HG03521 (cell line): ENCODE measurements around the gene ARL16.

ENCODE experiments used
- ATAC-seq: cut with Tn5 transposase; IDR thresholded peaks from one replicate; pipeline ENCODE4 v1.9.1; 2021; ENCODE audit warnings: mild to moderate bottlenecking, moderate library complexity; ENCODE audit not compliant: unreplicated experiment

Gene ARL16

DNA sequence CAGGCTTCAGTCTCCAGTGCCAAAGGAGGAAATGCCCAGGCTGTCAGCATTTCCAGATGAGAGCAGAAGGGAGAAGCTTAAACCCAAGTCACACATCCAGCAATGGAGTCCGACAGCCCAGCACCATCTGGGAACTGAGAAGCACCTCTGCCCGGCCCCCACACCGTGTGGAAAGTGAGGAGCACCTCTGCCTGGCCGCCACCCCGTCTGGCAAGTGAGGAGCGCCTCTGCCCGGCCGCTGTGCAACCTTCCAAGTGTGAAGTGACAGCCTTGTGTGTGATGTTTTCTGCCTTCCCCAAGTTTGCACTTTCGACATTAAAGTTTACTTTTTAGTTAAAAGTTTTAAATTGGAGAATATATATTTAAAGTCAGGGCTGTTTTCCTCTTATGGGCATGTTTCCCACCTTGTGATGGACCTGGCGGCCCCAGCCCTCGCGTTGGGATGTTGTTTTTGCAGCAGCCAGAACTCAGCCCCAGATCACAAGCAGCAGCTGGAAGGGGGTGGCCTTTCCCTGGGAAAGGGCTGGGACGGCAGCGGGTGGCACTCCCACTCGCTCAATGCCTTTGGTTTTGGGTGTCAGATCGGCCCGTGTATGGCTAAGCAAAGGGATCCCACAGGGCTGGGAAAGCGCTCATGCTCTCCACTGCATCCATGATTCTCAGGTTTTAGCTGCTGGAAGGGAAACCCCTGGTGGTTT is 9.9 kb downstream of the ARL16 start:
- ATAC-seq: no peak

DNA sequence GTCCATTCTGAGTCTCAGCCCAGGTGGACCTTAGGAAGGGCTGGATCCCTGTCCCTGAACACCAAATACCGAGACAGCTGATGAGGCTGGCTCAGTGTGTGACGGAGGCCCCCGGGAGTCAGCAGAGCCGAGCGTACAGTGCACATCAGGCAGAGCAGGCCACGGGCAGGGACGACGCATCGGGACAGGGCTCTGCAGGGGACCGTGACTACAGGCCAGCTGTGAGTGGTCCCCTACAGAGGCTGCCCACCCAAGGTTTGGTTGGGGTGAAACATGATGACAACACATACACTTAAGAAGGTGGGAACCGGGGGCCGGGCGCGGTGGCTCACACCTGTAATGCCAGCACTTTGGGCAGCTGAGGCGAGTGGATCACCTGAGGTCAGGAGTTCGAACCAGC is 10.6 kb downstream of the ARL16 start:
- ATAC-seq: no peak

DNA sequence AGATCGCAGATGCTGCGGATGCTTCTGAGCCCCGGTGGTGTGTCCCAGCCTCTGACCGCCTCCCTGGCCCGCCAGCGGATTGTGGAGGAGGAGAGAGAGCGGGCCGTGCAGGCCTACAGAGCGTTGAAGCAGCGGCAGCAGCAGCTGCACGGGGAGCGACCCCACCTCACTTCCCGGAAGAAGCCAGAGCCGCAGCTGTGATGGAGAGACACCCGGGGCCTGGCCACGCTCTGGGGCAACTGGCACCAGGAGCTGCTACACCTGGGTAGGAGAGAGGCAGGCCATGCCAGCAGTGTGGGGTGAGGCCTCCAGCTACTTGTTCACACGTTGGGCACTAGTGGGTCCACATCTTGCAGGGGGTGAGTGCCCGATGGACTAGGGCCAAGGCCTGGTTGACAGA is 11.1 kb downstream of the ARL16 start:
- ATAC-seq: no peak

DNA sequence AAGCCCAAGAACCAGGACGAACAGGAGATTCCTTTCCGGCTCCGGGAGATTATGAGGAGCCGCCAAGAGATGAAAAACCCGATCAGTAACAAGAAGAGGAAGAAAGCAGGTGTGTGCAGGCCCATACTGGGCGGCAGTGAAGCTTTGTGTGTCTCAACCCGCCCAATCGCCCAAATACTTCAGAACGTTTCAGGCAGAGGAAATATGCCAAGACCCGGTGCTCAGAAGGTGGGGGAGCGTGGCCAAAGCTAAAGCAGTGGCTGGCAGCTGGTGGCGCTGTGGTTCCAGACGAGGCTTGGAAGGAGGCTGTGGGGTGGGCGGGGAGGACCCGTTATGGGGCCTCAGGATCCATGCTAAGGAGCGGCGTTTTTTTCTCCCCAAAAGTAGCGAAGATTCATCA is 15.8 kb downstream of the ARL16 start:
- no peak for ATAC-seq

DNA sequence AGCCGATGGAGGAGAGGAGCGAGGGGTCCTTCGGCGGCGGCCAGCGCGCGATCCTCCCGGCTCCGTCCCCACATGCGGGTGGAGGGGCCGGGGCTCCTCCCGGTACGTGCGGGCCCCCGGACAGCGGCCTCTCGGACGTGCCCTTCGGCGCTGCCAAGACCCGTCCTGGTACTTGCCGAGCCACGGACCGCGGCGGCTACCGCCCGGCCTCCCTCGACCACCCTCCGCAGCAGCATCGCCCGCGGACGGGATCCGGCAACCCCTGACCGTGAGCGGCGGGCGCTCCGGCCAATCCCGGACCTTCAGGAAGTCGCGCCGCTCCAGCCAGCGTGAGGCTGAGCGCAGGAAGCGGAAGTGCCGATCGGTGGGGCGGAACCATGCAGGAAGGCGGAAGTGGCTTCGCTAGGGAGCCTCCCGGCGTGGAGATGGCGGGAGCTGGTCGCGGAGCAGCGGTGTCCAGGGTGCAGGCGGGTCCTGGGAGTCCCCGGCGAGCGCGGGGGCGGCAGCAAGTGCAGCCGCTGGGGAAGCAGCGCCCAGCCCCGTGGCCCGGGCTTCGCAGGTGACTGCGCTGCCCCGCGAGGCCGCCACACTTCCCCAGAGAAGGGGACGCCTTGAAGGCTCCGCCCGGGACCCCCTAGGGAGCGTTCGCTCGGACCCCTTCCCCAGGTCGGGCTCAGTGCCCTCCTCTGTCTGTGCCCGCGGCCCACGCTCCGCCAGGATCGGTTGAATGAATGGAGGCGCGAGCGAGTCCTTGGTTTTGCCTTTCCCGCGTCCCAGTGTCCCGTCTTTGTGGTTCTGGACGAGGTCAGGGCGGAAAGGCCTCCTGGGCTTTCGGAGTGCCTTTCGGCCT is 17.0 kb downstream of the ARL16 start, which contains the start of the genes CCDC137 and OXLD1:
Gene CCDC137, plus strand, starts transcription at position 396 of the 850 bp plus-strand sequence. Its CDS starts 30 bp downstream, at position 426.
Gene OXLD1, minus strand, starts transcription at position 264 of the 850 bp plus-strand sequence. Its CDS starts 28 bp downstream, at position 236.
- ATAC-seq: peak; percentile 92

DNA sequence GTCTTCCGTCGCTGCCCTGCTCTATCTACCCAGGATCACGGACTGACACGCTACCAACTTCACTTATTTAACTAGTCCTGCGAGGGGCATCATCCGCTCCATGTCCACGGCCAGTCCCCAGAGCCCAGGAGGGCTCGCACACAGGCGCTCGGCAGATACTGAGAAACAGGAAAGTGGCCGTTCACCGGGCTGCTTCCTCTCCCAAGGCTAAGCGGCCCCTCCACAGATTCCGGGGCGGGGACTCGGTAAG is 17.6 kb downstream of the ARL16 start:
- no peak for ATAC-seq

DNA sequence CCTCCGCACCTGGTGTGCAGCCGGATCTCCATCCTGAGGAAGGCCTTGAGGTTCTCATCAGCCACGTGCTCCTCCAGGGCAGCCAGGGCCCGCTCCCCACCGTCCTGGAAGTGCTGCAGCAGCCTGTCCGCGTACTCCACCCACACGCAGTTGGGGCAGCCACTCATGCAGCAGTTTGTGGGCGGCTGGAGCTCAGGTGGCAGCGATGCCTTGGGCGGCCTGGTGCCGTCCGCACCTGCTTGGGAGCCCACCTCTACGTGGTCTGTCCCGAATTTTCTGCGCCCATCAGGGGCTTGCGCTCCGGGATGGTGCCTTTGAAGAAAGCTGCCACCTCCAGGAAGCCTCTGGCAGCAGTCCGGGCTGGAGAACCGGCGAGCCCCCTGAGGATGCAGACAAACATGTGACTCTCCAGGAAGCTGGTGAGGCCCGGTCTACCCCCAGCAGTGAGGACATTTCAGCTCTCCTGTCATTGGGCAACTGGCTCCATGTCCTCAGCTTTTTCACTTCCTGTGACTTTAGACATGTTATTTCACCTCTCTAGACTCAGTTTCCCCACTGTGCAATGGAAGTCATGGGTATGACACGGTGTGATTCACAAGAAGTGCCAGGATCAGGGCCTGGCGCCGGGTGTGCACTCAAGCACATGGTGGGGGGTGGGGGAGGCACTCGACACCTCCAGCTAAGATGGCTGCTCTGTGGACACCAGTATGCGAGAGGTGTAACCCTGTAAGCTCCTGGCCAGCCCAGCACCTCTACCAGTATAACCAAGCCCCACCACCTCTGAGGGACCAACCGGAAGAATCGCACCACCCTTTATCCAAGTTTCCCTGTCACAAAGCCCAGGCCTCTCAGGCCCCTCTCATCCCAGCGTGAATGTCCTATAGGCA is 18.1 kb downstream of the ARL16 start:
- ATAC-seq: no peak

DNA sequence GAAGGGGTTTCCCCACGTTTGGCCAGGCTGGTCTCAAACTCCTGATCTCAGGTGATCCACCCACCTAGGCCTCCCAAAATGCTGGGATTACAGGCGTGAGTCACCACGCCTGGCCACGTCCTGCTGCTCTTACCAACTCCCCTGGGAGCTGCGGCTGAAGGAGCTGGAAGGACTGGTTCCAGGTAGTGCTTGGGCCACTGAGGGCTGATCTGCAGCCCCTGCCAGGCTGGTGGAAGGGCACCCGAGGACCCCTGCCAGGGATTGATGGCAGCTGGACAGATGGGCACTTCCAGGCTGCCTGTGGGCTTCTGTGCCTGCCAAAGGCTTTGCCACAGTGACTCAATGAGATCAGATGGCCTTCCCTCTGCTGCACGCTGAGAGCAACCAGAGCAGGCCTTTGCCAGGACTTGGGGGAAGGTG is 19.5 kb downstream of the ARL16 start:
- ATAC-seq: no peak

DNA sequence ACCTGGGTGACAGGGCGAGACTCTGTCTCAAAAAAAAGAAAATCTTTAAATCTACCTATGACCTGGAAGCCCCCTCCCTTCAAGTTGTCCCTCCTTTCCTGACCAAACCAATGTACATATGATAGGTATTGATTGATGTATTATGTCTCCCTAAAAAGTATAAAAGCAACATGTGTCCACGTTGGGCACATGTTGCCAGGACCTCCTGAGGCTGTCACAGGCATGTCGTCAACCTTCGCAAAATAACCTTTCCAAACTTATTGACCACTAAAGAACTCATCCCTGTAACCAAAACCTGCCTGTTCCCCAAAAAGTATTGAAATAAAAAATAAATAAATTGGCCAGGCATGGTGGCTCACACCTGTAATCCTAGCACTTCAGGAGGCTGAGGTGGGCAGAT is 21.6 kb downstream of the ARL16 start:
- no peak for ATAC-seq

DNA sequence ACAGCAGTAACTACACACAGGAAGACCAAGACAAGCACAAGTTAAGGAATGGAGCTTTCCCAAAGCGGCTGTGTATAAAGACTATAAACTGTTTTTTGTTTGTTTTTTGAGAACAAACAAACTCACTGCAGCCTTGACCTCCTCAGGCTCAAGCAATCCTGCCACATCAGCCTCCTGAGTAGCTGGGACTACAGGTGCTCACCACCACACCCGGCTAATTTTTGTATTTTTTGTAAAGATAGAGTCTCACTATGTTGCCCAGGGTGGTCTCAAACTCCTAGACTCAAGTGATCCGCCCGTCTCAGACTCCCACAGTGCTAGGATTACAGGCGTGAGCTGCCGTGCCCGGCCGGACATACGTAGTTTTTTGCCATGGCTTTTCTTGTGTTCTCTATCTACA is 23.2 kb downstream of the ARL16 start:
- ATAC-seq: no peak

DNA sequence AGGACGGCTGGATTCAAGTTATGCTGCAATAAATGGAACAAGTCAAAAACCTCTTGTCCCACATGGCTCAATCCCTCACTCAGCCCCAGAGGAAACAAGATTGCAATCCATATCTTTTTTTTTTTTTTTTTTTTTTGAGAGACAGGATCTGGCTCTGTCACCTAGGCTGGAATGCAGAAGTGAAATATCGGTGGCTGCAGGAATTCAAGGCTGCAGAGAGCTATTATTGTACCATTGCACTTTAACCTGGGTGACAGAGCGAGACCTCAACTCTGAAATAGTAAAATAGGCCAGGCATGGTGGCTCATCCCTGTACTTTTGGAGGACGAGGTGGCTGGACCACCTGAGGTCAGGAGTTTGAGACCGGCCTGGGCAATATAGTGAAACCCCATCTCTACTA is 24.6 kb downstream of the ARL16 start:
- ATAC-seq: no peak

DNA sequence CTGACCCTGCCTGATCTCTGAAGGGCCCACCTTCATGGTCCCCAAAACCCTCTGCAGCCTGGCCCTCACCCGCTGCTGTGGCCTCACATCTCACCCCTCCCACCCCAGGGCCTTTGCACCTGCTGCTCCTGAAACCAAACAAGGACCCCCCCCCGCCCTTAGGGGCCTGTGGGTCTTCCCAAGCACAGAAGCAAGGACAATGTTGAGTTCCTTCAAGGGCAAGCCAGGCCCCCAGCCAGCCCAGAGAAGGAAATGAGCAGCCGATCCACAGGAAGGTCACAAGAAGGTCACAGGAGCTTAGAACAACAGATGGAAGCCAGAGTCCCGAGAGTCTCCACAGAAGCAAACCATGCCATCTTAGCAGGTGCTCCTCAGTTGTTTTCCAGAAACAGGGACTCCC is 26.8 kb downstream of the ARL16 start:
- no peak for ATAC-seq

DNA sequence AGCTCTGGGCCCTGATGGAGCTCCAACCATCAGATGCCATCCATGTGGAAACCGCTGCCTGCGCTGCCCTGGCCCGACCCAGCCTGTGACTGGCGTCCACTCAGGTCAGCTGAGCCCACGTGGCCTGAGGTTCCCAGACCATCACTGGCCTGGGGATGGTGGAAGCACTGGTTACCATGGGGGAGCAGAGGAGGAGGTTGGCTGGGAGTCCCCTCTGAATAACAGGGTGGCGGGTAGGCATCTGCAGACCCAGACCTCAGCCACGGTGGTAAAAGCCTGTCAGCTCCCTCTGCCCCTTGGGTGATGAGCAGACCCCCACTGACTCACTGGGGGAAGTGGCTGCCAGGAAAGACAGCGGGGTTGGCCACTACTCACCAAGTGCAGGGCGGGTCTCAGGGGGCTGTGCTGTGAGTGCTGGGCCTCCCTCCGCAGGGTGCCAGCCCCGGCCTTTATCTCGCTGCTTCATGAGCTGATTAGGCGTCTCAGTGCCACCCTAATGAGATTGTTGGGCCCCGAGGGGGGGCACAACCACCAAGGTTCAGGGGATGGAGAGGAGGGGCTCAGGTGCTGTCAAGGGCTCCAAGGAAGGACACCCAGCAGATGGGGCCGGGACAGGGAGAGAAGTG is 27.4 kb downstream of the ARL16 start, which contains the start of gene PDE6G:
Gene PDE6G, minus strand, starts transcription at position 425 of the 626 bp plus-strand sequence. CDS start 3,237 bp downstream, outside the sequence.
- no peak for ATAC-seq

DNA sequence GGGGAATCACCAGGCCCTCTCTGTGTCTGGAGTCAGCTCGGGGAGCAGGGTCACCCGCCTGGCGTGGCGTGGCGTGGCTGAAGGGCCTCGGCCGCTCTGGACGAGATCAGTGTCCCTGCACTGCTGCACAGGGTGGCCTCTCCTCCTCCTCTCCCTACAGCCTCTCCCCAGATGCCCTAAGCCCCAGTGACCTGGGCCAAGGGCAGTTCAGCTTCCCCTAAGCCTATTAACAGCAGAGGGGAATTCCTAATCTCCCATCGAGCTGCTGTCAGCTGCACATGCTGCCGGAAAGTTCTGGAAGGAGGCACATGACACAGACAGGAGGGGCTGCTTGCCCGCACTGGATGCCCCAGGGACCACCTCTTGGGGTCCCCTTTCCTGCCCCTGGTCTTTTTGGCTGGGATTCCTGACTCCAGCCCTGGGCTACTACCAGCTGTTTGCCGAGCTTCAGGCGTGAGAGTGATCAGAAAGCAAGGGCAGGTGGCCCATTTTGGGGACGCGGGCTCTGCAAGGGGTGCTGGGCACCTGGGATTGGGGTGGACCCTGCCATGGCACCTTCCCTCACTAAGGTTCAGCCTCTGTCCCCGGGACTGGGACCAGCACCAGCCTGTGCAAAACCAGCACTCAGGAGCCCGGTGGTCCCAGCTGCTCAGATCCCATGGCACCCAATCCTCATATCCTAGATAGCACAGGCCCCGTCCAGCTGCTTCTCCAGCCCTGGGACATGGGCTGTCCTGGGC is 28.0 kb downstream of the ARL16 start:
- ATAC-seq: no peak

DNA sequence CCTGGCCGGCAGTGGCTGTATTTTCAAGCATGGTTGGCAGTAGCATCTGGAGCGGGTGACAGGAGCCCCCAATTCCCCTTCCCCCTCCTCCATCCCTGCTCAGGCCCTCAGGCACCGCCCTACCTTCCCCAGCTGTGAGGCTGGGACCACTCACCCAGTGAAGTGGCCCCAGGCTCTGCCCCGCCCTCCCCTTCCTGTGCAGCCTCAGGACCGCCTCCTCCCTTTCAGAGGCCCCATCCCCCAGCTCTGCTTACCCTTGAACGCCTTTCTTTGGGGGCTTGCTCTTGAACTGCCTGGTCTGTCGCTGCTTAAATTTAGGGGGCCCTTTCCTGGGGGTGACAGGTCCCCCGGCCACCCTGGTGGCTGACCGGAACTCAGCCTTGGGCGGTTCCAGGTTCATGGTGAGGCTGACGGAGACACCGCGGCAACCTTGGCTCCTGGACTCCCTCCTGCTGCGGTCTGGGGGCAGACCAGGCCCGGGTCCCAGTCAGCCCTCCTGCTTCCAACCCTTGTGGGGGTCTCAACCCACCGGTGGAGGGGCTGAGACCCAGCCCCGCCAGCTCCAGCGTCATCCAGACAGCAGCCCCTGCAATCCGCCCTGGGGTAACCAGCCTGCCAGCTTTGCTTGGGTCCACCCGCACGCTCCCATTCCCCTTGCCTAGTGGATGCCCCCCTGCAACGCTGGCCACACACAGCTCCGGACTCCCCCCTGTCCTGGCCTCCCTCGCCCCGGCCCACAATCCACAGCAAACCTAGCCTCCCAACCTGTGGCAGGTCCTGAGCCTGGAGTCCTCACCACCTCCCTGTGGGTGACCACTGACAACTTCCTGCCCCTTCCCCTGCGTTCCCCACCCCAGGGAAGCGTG is 30.5 kb downstream of the ARL16 start:
- no peak for ATAC-seq

DNA sequence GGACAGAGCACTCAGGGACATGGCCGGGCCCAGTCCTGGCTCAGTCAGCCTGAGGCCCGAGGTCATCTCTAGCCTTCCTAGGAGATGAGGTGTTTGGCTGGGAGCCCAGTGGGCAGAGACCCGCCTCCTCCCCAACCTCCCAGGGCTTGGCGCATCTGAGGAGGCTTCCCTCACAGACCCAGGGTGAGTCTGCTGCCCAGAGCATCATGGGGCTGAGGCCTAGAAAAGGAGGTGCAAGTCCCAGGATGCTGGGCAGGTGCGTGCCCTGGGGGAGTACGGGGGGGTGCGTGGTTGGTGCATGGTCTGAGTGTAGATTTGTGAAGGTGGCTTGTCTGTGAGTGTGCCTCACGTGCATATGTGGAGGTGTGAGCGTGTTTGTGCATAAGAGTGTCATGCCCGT is 31.9 kb downstream of the ARL16 start:
- ATAC-seq: no peak

DNA sequence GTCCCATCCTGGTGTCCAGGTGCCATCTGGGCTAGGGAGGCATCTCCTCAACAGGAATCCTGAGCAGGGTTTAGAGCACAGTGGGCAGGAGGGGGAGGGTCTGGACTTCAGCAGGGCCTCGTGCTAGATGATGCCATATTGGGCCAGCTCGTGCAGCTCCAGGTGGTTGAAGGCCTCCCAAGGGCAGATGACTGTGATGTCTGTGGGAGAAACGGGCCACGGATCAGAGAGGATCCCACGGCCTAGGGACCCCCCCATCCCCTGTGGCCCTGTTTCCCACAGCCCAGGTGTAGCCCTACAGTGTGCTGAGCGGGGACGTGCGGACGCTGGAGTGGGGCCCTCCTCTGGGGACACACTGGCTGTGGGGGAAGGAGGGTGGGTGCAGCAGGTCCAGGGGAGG is 32.6 kb downstream of the ARL16 start:
- no peak for ATAC-seq

DNA sequence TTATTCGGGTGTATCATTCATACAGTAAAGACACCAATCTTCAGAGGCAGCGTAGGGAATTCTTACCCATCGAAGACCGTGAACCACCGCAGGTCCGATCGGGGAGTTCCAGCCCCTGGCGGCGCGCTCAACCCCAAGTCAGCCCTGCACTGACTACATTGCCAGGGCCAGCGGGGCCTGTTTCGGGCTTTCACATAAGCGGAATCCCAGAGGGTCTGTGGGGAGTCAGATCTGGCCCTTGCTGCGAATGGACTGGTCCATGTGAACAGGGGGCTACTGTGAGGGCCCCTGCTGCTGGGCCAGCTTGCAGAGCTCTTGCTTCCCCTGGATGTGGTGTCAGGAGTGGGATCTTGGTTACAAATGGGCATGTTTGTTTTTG is 34.9 kb downstream of the ARL16 start:
- no peak for ATAC-seq

DNA sequence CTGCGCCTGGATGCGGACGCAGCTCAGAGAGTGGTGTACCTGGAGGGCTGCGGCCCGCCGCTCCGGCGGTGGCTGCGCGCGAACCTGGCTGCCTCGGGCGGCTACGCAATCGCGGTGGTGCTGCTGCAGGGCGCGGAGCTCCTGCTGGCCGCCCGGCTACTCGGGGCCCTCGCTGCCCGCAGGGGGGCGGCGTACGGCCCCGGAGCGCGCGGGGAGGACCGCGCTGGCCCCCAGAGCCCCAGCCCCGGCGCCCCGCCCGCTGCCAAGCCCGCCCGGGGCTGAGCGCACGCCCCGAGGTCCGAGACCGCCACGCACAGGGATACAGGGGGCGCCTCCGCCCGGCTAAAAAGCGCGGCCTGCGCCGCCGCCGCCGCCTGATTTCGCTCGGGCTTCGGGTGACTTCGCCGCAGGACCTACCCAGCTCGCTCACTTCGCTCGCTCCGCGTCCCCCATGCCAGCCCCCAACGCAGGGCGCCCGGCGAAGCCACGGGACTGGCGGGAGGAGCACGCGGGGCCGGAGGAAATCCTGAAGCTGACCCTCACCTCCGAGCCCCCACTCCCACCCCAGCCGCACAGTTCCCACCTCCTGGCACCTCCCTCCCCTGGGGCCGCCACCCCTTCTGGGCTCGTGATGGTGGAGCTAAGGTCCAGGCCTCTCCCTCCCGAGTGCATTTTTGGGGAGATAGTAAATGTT is 35.4 kb downstream of the ARL16 start:
- ATAC-seq: no peak
